SU-DHL-6 (cell line): ENCODE results near the gene SYTL3.

Experiments
- H2AFZ ChIP-seq: fragments of 200-600 bp; sonication (generic); 2 replicates; pipeline ENCODE4 v1.6.1; 2014; ENCODE audit warnings: low read depth, mild to moderate bottlenecking, moderate library complexity, mixed read lengths, antibody characterized with exemption, low read length; ENCODE audit not compliant: severe bottlenecking
- H3F3A ChIP-seq: fragments of 200-600 bp; shearing (Covaris generic); 2 replicates; pipeline ENCODE4 v1.6.0; 2016; ENCODE audit warnings: antibody characterized with exemption, mild to moderate bottlenecking; ENCODE audit not compliant: insufficient read depth
- H3K27ac ChIP-seq: fragments of 200-600 bp; sonication (generic); 2 replicates; pipeline ENCODE4 v1.5.1; 2016; ENCODE audit warnings: low read depth, mild to moderate bottlenecking, low read length, moderate library complexity, mixed read lengths
- H3K27me3 ChIP-seq: fragments of 200-600 bp; sonication (generic), shearing (Covaris generic); 2 replicates; pipeline ENCODE4 v1.6.0; 2014; ENCODE audit warnings: mild to moderate bottlenecking, low read length
- H3K36me3 ChIP-seq: fragments of 200-600 bp; sonication (generic); 2 replicates; pipeline ENCODE4 v1.6.1; 2014; ENCODE audit warnings: mild to moderate bottlenecking, low read length, mixed read lengths
- H3K4me2 ChIP-seq: fragments of 300-600, 200-600 bp; shearing (Covaris generic), sonication (generic); 2 replicates; pipeline ENCODE4 v1.6.0; 2014; ENCODE audit warnings: low read length, low read depth, mild to moderate bottlenecking; ENCODE audit not compliant: poor library complexity, severe bottlenecking
- H3K4me3 ChIP-seq: fragments of 200-600 bp; sonication (generic); 2 replicates; pipeline ENCODE4 v1.5.1; 2014; ENCODE audit warnings: antibody characterized with exemption, low read length, mild to moderate bottlenecking, mixed read lengths; ENCODE audit not compliant: insufficient read depth, poor library complexity, severe bottlenecking
- H3K79me2 ChIP-seq: fragments of 200-600 bp; sonication (generic); 2 replicates; pipeline ENCODE4 v1.6.1; 2014; ENCODE audit warnings: mild to moderate bottlenecking, low read length, moderate library complexity; ENCODE audit not compliant: insufficient read depth
- H3K9ac ChIP-seq: fragments of 200-600 bp; sonication (generic); 2 replicates; pipeline ENCODE4 v1.7.0; 2014; ENCODE audit warnings: mild to moderate bottlenecking, low read length
- H3K9me2 ChIP-seq: fragments of 200-600 bp; sonication (generic); replicated peaks from 2 replicates; pipeline ENCODE4 v1.6.1; 2014; ENCODE audit warnings: low read length; ENCODE audit not compliant: insufficient read depth
- H3K9me3 ChIP-seq: fragments of 200-600 bp; sonication (generic); 2 replicates; pipeline ENCODE4 v1.6.1; 2014; ENCODE audit warnings: low read length, mixed read lengths; ENCODE audit not compliant: insufficient read depth
- H4K20me1 ChIP-seq: fragments of 200-600 bp; sonication (generic); 2 replicates; pipeline ENCODE4 v1.6.1; 2014; ENCODE audit warnings: low read depth, mild to moderate bottlenecking, antibody characterized with exemption, low read length, moderate library complexity, mixed read lengths
- EZH2phosphoT487 ChIP-seq: fragments of 200-600 bp; sonication (generic), shearing (Covaris generic); conservative IDR thresholded peaks from 2 replicates; pipeline ENCODE4 v1.6.1; 2018; ENCODE audit warnings: mild to moderate bottlenecking, antibody characterized with exemption, low read length, moderate library complexity, mixed read lengths
- TF ChIP-seq, protein P1 (sequence below): fragments of 200-600 bp; sonication (generic); IDR thresholded peaks from one replicate; pipeline ENCODE4 v1.5.1; 2017; ENCODE audit warnings: antibody characterized with exemption, mild to moderate bottlenecking, low read length, moderate library complexity; ENCODE audit not compliant: insufficient read depth, poor library complexity, severe bottlenecking

SYTL3 gene

DNA sequence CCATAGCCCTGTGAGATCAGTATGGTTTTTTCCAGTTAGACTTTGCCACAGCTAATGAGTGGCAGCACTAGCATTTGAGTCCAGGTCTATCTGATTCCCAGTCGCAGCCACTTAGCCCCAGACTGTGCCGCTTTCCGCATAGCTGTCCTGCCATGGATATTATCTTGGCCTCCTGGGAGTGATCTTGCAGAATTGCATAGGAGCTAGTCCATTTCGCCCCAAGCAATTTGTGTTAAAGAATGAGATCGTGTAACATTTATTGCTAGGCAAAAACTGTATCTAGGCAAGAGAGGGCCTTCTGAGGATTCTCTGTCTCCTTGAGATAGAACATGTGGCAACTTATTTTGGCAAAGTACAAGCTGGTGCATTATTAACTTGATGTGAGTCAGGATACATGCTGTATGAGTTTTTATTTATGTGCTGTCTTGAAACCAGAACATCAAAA is 95.2 kb downstream of the SYTL3 start:
- H3K9me2 ChIP-seq: no peaks in the 10 kb centered on the region
- no peak overlapping the region for H3K27ac ChIP-seq
- no peak overlapping the region for H3K9ac ChIP-seq
- no peak overlapping the region for H2AFZ ChIP-seq
- no peaks in the 10 kb centered on the region for H3K9me3 ChIP-seq
- H3K4me2 ChIP-seq: no peak overlapping the region
- no peaks in the 10 kb centered on the region for H3K79me2 ChIP-seq
- H3F3A ChIP-seq: no peaks in the 10 kb centered on the region
- TF ChIP-seq, protein P1, sequence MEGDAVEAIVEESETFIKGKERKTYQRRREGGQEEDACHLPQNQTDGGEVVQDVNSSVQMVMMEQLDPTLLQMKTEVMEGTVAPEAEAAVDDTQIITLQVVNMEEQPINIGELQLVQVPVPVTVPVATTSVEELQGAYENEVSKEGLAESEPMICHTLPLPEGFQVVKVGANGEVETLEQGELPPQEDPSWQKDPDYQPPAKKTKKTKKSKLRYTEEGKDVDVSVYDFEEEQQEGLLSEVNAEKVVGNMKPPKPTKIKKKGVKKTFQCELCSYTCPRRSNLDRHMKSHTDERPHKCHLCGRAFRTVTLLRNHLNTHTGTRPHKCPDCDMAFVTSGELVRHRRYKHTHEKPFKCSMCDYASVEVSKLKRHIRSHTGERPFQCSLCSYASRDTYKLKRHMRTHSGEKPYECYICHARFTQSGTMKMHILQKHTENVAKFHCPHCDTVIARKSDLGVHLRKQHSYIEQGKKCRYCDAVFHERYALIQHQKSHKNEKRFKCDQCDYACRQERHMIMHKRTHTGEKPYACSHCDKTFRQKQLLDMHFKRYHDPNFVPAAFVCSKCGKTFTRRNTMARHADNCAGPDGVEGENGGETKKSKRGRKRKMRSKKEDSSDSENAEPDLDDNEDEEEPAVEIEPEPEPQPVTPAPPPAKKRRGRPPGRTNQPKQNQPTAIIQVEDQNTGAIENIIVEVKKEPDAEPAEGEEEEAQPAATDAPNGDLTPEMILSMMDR: no peak
- TF ChIP-seq EZH2phosphoT487: no peak
- H3K36me3 ChIP-seq: no peaks in the 10 kb centered on the region
- no peaks in the 10 kb centered on the region for H4K20me1 ChIP-seq
- H3K4me3 ChIP-seq: no peak overlapping the region
- no peaks in the 10 kb centered on the region for H3K27me3 ChIP-seq

DNA sequence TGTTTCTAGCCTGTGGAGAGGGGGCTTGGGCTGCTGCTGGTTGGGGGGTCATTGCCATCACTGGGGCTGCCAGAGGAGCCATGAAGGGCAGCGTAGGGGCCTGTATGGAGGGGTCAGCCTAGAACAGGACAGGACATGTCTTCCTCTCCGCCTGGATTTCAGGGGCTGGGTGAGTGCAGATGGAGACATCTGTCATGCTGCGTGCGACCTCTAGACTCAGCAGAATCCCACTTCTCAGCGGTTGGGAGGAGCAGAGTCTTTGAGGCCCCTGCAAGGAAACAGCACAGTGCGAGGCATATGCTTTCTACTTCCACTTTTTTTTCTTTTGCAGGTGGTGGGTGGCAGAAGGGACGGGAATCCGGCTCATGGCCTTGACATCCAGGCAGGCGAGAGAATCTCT is 101.4 kb downstream of the SYTL3 start:
- H2AFZ ChIP-seq: no peak overlapping the region
- H3K27ac ChIP-seq: no peak overlapping the region
- H3K9me3 ChIP-seq: no peaks in the 10 kb centered on the region
- H3K4me2 ChIP-seq: no peak overlapping the region
- no peaks in the 10 kb centered on the region for H3K36me3 ChIP-seq
- H3K79me2 ChIP-seq: no peaks in the 10 kb centered on the region
- H3K27me3 ChIP-seq: no peaks in the 10 kb centered on the region
- no peaks in the 10 kb centered on the region for H4K20me1 ChIP-seq
- no peak overlapping the region for H3K9ac ChIP-seq
- no peaks in the 10 kb centered on the region for H3F3A ChIP-seq
- H3K4me3 ChIP-seq: no peak overlapping the region
- no peak for TF ChIP-seq EZH2phosphoT487
- TF ChIP-seq, protein P1: no peak
- H3K9me2 ChIP-seq: no peaks in the 10 kb centered on the region

DNA sequence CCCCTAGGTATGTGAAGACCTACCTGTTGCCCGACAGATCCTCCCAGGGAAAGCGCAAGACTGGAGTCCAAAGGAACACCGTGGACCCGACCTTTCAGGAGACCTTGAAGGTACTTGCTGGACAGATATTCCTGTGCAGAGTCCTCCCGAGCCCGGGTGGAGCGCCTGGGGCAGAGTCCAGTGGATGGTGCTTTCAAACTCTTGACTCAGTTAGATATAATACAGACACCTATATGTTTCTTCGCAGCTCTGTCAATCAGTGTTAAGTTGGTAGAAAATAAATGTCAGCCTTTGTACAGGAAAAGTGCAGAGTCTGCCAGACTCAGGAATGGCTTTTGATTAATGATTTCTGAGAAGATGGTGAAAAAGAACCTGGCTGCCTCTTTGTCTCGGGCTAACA is 102.1 kb downstream of the SYTL3 start:
- no peak for TF ChIP-seq EZH2phosphoT487
- TF ChIP-seq, protein P1: no peak
- Histone ChIP-seq H3K4me3 (no peak overlapping the region), H3K9ac (no peak overlapping the region), H3K27me3 (no peaks in the 10 kb centered on the region), H3K27ac (no peak overlapping the region), H3K36me3 (no peaks in the 10 kb centered on the region), H3K79me2 (no peaks in the 10 kb centered on the region), H2AFZ (no peak overlapping the region), H3K9me3 (no peaks in the 10 kb centered on the region), H3F3A (no peaks in the 10 kb centered on the region), H3K9me2 (no peaks in the 10 kb centered on the region), H4K20me1 (no peaks in the 10 kb centered on the region), H3K4me2 (no peak overlapping the region)
